ENCODE measurements around the gene LRP1-AS.

Gene LRP1-AS

GRCh38 chr12:57173089-57173488, 25.7 kb upstream of the LRP1-AS start:
- no peak overlapping the region for H2BK15ac ChIP-seq (replicated peaks; ENCODE audit: low read depth)
- no peak overlapping the region for H3K56ac ChIP-seq (ENCODE audit: low read length)
- DNase-seq, result peak; percentile 65
- no peak overlapping the region for H4K5ac ChIP-seq (ENCODE audit: low read length)
- no peak overlapping the region for H3K4ac ChIP-seq (ENCODE audit: low read depth, low read length)
- no peak overlapping the region for H2AK5ac ChIP-seq (ENCODE audit: low read length)
- H3K23ac ChIP-seq (ENCODE audit: low read length), result no peak overlapping the region
- H2BK120ac ChIP-seq (ENCODE audit: low read depth, low read length), result no peak overlapping the region
- H3K27me3 ChIP-seq (ENCODE audit: insufficient read depth, low read length, poor library complexity), result no peaks in the 10 kb centered on the region
- H3K79me2 ChIP-seq (ENCODE audit: control insufficient read depth, insufficient read depth, low read length), result no peaks in the 10 kb centered on the region
- H3K4me3 ChIP-seq (ENCODE audit: low read length), result no peak overlapping the region
- no peak overlapping the region for H2BK5ac ChIP-seq (ENCODE audit: low read length)
- peaks cover 17% of the 10 kb centered on the region for H3K36me3 ChIP-seq (ENCODE audit: control insufficient read depth, insufficient read depth, low read length)
- H3K18ac ChIP-seq (ENCODE audit: low read length), result no peak overlapping the region
- no peaks in the 10 kb centered on the region for H3K79me1 ChIP-seq (ENCODE audit: low read length)
- H4K8ac ChIP-seq (ENCODE audit: low read depth, low read length), result no peak overlapping the region
- H3K9ac ChIP-seq (ENCODE audit: low read length), result no peak overlapping the region
- H3K4me1 ChIP-seq (ENCODE audit: control insufficient read depth, low read depth, low read length), result no peaks in the 10 kb centered on the region
- no CpG with 5 or more reads among the region's 11 CpGs for WGBS (ENCODE audit: extremely low coverage, insufficient coverage, low lambda C conversion rate)
- no peak overlapping the region for H3K27ac ChIP-seq (ENCODE audit: low read depth, low read length)
- H3K4me2 ChIP-seq (ENCODE audit: low read length), result no peak overlapping the region

- Histone ChIP-seq H2BK5ac (ENCODE audit: low read length) (no peak overlapping the region), H3K27me3 (ENCODE audit: insufficient read depth, low read length, poor library complexity) (no peaks in the 10 kb centered on the region), H2BK120ac (ENCODE audit: low read depth, low read length) (no peak overlapping the region), H3K27ac (ENCODE audit: low read depth, low read length) (no peak overlapping the region), H3K9ac (ENCODE audit: low read length) (no peak overlapping the region), H3K4me1 (ENCODE audit: control insufficient read depth, low read depth, low read length) (no peaks in the 10 kb centered on the region), H3K4me3 (ENCODE audit: low read length) (no peak overlapping the region), H3K79me1 (ENCODE audit: low read length) (no peaks in the 10 kb centered on the region), H3K79me2 (ENCODE audit: control insufficient read depth, insufficient read depth, low read length) (no peaks in the 10 kb centered on the region), H2AK5ac (ENCODE audit: low read length) (no peak overlapping the region), H3K18ac (ENCODE audit: low read length) (no peak overlapping the region), H4K8ac (ENCODE audit: low read depth, low read length) (no peak overlapping the region), H2BK15ac (replicated peaks; ENCODE audit: low read depth) (no peak overlapping the region), H3K4me2 (ENCODE audit: low read length) (no peak overlapping the region), H3K56ac (ENCODE audit: low read length) (no peak overlapping the region), H3K36me3 (ENCODE audit: control insufficient read depth, insufficient read depth, low read length) (peaks cover 13% of the 10 kb centered on the region), H4K5ac (ENCODE audit: low read length) (no peak overlapping the region), H3K23ac (ENCODE audit: low read length) (no peak overlapping the region), H3K4ac (ENCODE audit: low read depth, low read length) (no peak overlapping the region)
- no CpG with 5 or more reads among the region's 4 CpGs for WGBS (ENCODE audit: extremely low coverage, insufficient coverage, low lambda C conversion rate)
- DNase-seq, result no peak
Observed at GRCh38 chr12:57171668-57172067, 24.2 kb upstream of the LRP1-AS start.

- Histone ChIP-seq H3K4me3 (ENCODE audit: low read length) (no peak overlapping the region), H2AK5ac (ENCODE audit: low read length) (no peak overlapping the region), H3K4ac (ENCODE audit: low read depth, low read length) (no peak overlapping the region), H3K79me2 (ENCODE audit: control insufficient read depth, insufficient read depth, low read length) (no peaks in the 10 kb centered on the region), H3K18ac (ENCODE audit: low read length) (no peak overlapping the region), H3K36me3 (ENCODE audit: control insufficient read depth, insufficient read depth, low read length) (peaks cover 12% of the 10 kb centered on the region), H2BK120ac (ENCODE audit: low read depth, low read length) (no peak overlapping the region), H3K4me2 (ENCODE audit: low read length) (no peak overlapping the region), H2BK15ac (replicated peaks; ENCODE audit: low read depth) (no peak overlapping the region), H3K23ac (ENCODE audit: low read length) (no peak overlapping the region), H3K79me1 (ENCODE audit: low read length) (no peaks in the 10 kb centered on the region), H3K27me3 (ENCODE audit: insufficient read depth, low read length, poor library complexity) (no peaks in the 10 kb centered on the region), H4K5ac (ENCODE audit: low read length) (no peak overlapping the region), H4K8ac (ENCODE audit: low read depth, low read length) (no peak overlapping the region), H3K9ac (ENCODE audit: low read length) (no peak overlapping the region), H2BK5ac (ENCODE audit: low read length) (no peak overlapping the region), H3K56ac (ENCODE audit: low read length) (no peak overlapping the region), H3K4me1 (ENCODE audit: control insufficient read depth, low read depth, low read length) (no peaks in the 10 kb centered on the region), H3K27ac (ENCODE audit: low read depth, low read length) (no peak overlapping the region)
- WGBS (ENCODE audit: extremely low coverage, insufficient coverage, low lambda C conversion rate), result no CpG with 5 or more reads among the region's 4 CpGs
- no peak for DNase-seq
Observed at GRCh38 chr12:57170927-57171326, 23.5 kb upstream of the LRP1-AS start.

GRCh38 chr12:57170408-57170807, 23.0 kb upstream of the LRP1-AS start:
- no peaks in the 10 kb centered on the region for H3K79me2 ChIP-seq (ENCODE audit: control insufficient read depth, insufficient read depth, low read length)
- H3K9ac ChIP-seq (ENCODE audit: low read length), result no peak overlapping the region
- no peak overlapping the region for H3K18ac ChIP-seq (ENCODE audit: low read length)
- no peaks in the 10 kb centered on the region for H3K4me1 ChIP-seq (ENCODE audit: control insufficient read depth, low read depth, low read length)
- no peak overlapping the region for H2BK120ac ChIP-seq (ENCODE audit: low read depth, low read length)
- H4K8ac ChIP-seq (ENCODE audit: low read depth, low read length), result no peak overlapping the region
- WGBS (ENCODE audit: extremely low coverage, insufficient coverage, low lambda C conversion rate), result no CpG with 5 or more reads among the region's 1 CpG
- H2BK15ac ChIP-seq (replicated peaks; ENCODE audit: low read depth), result no peak overlapping the region
- H4K5ac ChIP-seq (ENCODE audit: low read length), result no peak overlapping the region
- peaks cover 13% of the 10 kb centered on the region for H3K36me3 ChIP-seq (ENCODE audit: control insufficient read depth, insufficient read depth, low read length)
- no peak overlapping the region for H3K23ac ChIP-seq (ENCODE audit: low read length)
- H3K4ac ChIP-seq (ENCODE audit: low read depth, low read length), result no peak overlapping the region
- no peak overlapping the region for H3K56ac ChIP-seq (ENCODE audit: low read length)
- H3K27me3 ChIP-seq (ENCODE audit: insufficient read depth, low read length, poor library complexity), result no peaks in the 10 kb centered on the region
- H3K4me3 ChIP-seq (ENCODE audit: low read length), result no peak overlapping the region
- no peak overlapping the region for H3K27ac ChIP-seq (ENCODE audit: low read depth, low read length)
- no peak overlapping the region for H2BK5ac ChIP-seq (ENCODE audit: low read length)
- no peak overlapping the region for H3K4me2 ChIP-seq (ENCODE audit: low read length)
- H3K79me1 ChIP-seq (ENCODE audit: low read length), result no peaks in the 10 kb centered on the region
- DNase-seq, result no peak
- H2AK5ac ChIP-seq (ENCODE audit: low read length), result no peak overlapping the region

- H3K36me3 ChIP-seq (ENCODE audit: control insufficient read depth, insufficient read depth, low read length), result peaks cover 13% of the 10 kb centered on the region
Observed at GRCh38 chr12:57169969-57170368, 22.6 kb upstream of the LRP1-AS start.

GRCh38 chr12:57169046-57169795, 21.8 kb upstream of the LRP1-AS start:
- H3K27ac ChIP-seq (ENCODE audit: low read depth, low read length), result no peak overlapping the region
- no peaks in the 10 kb centered on the region for H3K4me1 ChIP-seq (ENCODE audit: control insufficient read depth, low read depth, low read length)
- H3K9ac ChIP-seq (ENCODE audit: low read length), result no peak overlapping the region
- H3K27me3 ChIP-seq (ENCODE audit: insufficient read depth, low read length, poor library complexity), result no peaks in the 10 kb centered on the region
- no CpG with 5 or more reads among the region's 23 CpGs for WGBS (ENCODE audit: extremely low coverage, insufficient coverage, low lambda C conversion rate)
- H4K8ac ChIP-seq (ENCODE audit: low read depth, low read length), result no peak overlapping the region
- no peak for DNase-seq
- H3K18ac ChIP-seq (ENCODE audit: low read length), result no peak overlapping the region
- no peak overlapping the region for H2AK5ac ChIP-seq (ENCODE audit: low read length)
- H4K5ac ChIP-seq (ENCODE audit: low read length), result no peak overlapping the region
- H3K56ac ChIP-seq (ENCODE audit: low read length), result no peak overlapping the region
- H3K79me2 ChIP-seq (ENCODE audit: control insufficient read depth, insufficient read depth, low read length), result no peaks in the 10 kb centered on the region
- H2BK15ac ChIP-seq (replicated peaks; ENCODE audit: low read depth), result no peak overlapping the region
- H2BK5ac ChIP-seq (ENCODE audit: low read length), result no peak overlapping the region
- no peak overlapping the region for H3K4me3 ChIP-seq (ENCODE audit: low read length)
- no peak overlapping the region for H3K23ac ChIP-seq (ENCODE audit: low read length)
- no peak overlapping the region for H3K4ac ChIP-seq (ENCODE audit: low read depth, low read length)
- H2BK120ac ChIP-seq (ENCODE audit: low read depth, low read length), result no peak overlapping the region
- H3K79me1 ChIP-seq (ENCODE audit: low read length), result no peaks in the 10 kb centered on the region
- no peak overlapping the region for H3K4me2 ChIP-seq (ENCODE audit: low read length)
- H3K36me3 ChIP-seq (ENCODE audit: control insufficient read depth, insufficient read depth, low read length), result peaks cover 16% of the 10 kb centered on the region

More at GRCh38 chr12:57169969-57170368, 22.6 kb upstream of the LRP1-AS start:
- Histone ChIP-seq H3K9ac (ENCODE audit: low read length) (no peak overlapping the region), H3K23ac (ENCODE audit: low read length) (no peak overlapping the region), H2BK15ac (replicated peaks; ENCODE audit: low read depth) (no peak overlapping the region), H4K8ac (ENCODE audit: low read depth, low read length) (no peak overlapping the region), H3K4me2 (ENCODE audit: low read length) (no peak overlapping the region), H3K56ac (ENCODE audit: low read length) (no peak overlapping the region), H2BK5ac (ENCODE audit: low read length) (no peak overlapping the region), H3K27me3 (ENCODE audit: insufficient read depth, low read length, poor library complexity) (no peaks in the 10 kb centered on the region), H2BK120ac (ENCODE audit: low read depth, low read length) (no peak overlapping the region), H3K4ac (ENCODE audit: low read depth, low read length) (no peak overlapping the region), H3K79me2 (ENCODE audit: control insufficient read depth, insufficient read depth, low read length) (no peaks in the 10 kb centered on the region), H3K4me1 (ENCODE audit: control insufficient read depth, low read depth, low read length) (no peaks in the 10 kb centered on the region), H2AK5ac (ENCODE audit: low read length) (no peak overlapping the region), H4K5ac (ENCODE audit: low read length) (no peak overlapping the region), H3K4me3 (ENCODE audit: low read length) (no peak overlapping the region), H3K79me1 (ENCODE audit: low read length) (no peaks in the 10 kb centered on the region), H3K27ac (ENCODE audit: low read depth, low read length) (no peak overlapping the region), H3K18ac (ENCODE audit: low read length) (no peak overlapping the region)
- no peak for DNase-seq
- WGBS (ENCODE audit: extremely low coverage, insufficient coverage, low lambda C conversion rate), result no CpG with 5 or more reads among the region's 7 CpGs
